Medulla oblongata (tissue), 1 donor: ENCODE results near the gene BSN.

Experiments used
- DNase-seq: peaks from one replicate; pipeline ENCODE4 v3.0.0-alpha.2; 2015; ENCODE audit errors: extremely low spot score

BSN gene

GRCh38 chr3:49602049-49602554 lies 47.8 kb downstream of the BSN start:
- DNase-seq: no peak

GRCh38 chr3:49602877-49603411 lies 48.7 kb downstream of the BSN start:
- no peak for DNase-seq

- no peak for DNase-seq
Observed at GRCh38 chr3:49606427-49606826, 52.1 kb downstream of the BSN start.

- peak; percentile 73 for DNase-seq
Observed at GRCh38 chr3:49607105-49607591, 52.9 kb downstream of the BSN start.

GRCh38 chr3:49607796-49608195 lies 53.5 kb downstream of the BSN start:
- no peak for DNase-seq

GRCh38 chr3:49609314-49609713 lies 55.0 kb downstream of the BSN start:
- no peak for DNase-seq

- DNase-seq: peak; percentile 50
Observed at GRCh38 chr3:49609815-49610214, 55.5 kb downstream of the BSN start.

- no peak for DNase-seq
Observed at GRCh38 chr3:49610666-49611280, 56.5 kb downstream of the BSN start.

GRCh38 chr3:49611291-49611690 lies 57.0 kb downstream of the BSN start:
- DNase-seq: no peak

GRCh38 chr3:49611719-49612118 lies 57.4 kb downstream of the BSN start:
- no peak for DNase-seq

- DNase-seq: no peak
Observed at GRCh38 chr3:49614936-49615335, 60.7 kb downstream of the BSN start.

GRCh38 chr3:49616061-49616460 lies 61.8 kb downstream of the BSN start:
- no peak for DNase-seq

GRCh38 chr3:49616491-49616941 lies 62.2 kb downstream of the BSN start:
- DNase-seq: no peak

GRCh38 chr3:49617390-49618013 lies 63.2 kb downstream of the BSN start:
- DNase-seq: no peak

- DNase-seq: no peak
Observed at GRCh38 chr3:49618412-49618811, 64.1 kb downstream of the BSN start.

- DNase-seq: no peak
Observed at GRCh38 chr3:49619649-49620048, 65.4 kb downstream of the BSN start.

GRCh38 chr3:49620728-49621127 lies 66.5 kb downstream of the BSN start:
- DNase-seq: no peak

- DNase-seq: no peak
Observed at GRCh38 chr3:49623071-49623470, 68.8 kb downstream of the BSN start.

GRCh38 chr3:49625071-49625470 lies 70.8 kb downstream of the BSN start:
- no peak for DNase-seq

- DNase-seq: no peak
Observed at GRCh38 chr3:49626101-49626581, 71.9 kb downstream of the BSN start.

- no peak for DNase-seq
Observed at GRCh38 chr3:49626796-49627195, 72.5 kb downstream of the BSN start.

- no peak for DNase-seq
Observed at GRCh38 chr3:49627634-49628033, 73.4 kb downstream of the BSN start.

- DNase-seq: no peak
Observed at GRCh38 chr3:49628249-49628648, 74.0 kb downstream of the BSN start.
